Measurements from ENCODE around the gene TMUB2.
A peak's percentile ranks its signal among the peaks of the same experiment; 100 is the strongest.

The TMUB2 gene

GRCh38 chr17:44203731-44204440 lies 17.1 kb downstream of the TMUB2 start:
- peak; percentile 83 for DNase-seq

- DNase-seq = no peak
Measured at GRCh38 chr17:44204441-44204882, 17.7 kb downstream of the TMUB2 start.

- DNase-seq = no peak
Measured at GRCh38 chr17:44205962-44206824, 19.4 kb downstream of the TMUB2 start.

GRCh38 chr17:44206825-44207155 lies 20.0 kb downstream of the TMUB2 start:
- no peak for DNase-seq

GRCh38 chr17:44207319-44207718 lies 20.5 kb downstream of the TMUB2 start:
- no peak for DNase-seq

- no peak for DNase-seq
Measured at GRCh38 chr17:44207743-44208142, 21.0 kb downstream of the TMUB2 start.

GRCh38 chr17:44209786-44210341 lies 23.1 kb downstream of the TMUB2 start:
- peak; percentile 71 for DNase-seq

GRCh38 chr17:44210342-44211192 lies 23.8 kb downstream of the TMUB2 start:
- peak; percentile 93 for DNase-seq

GRCh38 chr17:44211281-44212265 lies 24.8 kb downstream of the TMUB2 start:
- DNase-seq = no peak

GRCh38 chr17:44212507-44213402 lies 26.0 kb downstream of the TMUB2 start:
- DNase-seq = no peak

GRCh38 chr17:44213403-44214229 lies 26.8 kb downstream of the TMUB2 start:
- no peak for DNase-seq

GRCh38 chr17:44214230-44214494 lies 27.4 kb downstream of the TMUB2 start:
- DNase-seq = no peak

- DNase-seq = no peak
Measured at GRCh38 chr17:44214896-44215295, 28.1 kb downstream of the TMUB2 start.

- DNase-seq = peak; percentile 51
Measured at GRCh38 chr17:44216173-44216572, 29.4 kb downstream of the TMUB2 start.

GRCh38 chr17:44216694-44217093 lies 29.9 kb downstream of the TMUB2 start:
- no peak for DNase-seq

GRCh38 chr17:44217738-44218343 lies 31.1 kb downstream of the TMUB2 start:
- DNase-seq = no peak

GRCh38 chr17:44218344-44219107 lies 31.8 kb downstream of the TMUB2 start:
- DNase-seq = peak; percentile 86

GRCh38 chr17:44219108-44219615 lies 32.4 kb downstream of the TMUB2 start:
- peak; percentile 75 for DNase-seq
